Mesothelial cell of epicardium (in vitro differentiated cells): ENCODE measurements around the gene ITGA11. TPM values are rescaled to one million over a fixed set of nuclear protein-coding genes. Genes with fewer than 3 reads are reported as not detected.
A peak's percentile ranks its signal among the peaks of the same experiment; 100 is the strongest.

Experiments used
- DNase-seq, 2 experiments: peaks; one replicate each; pipeline ENCODE4 v3.0.0; 2021; ENCODE audit warnings: low spot score in 2 of 2; ENCODE audit not compliant: unreplicated experiment in 2 of 2
- H3K27ac Mint-ChIP-seq: 2 replicates; pipeline ENCODE4 v1.8.0; 2021; ENCODE audit warnings: mixed read lengths
- H3K27me3 Mint-ChIP-seq: 2 replicates; pipeline ENCODE4 v1.8.0; 2021; ENCODE audit warnings: low read depth, mixed read lengths
- H3K36me3 Mint-ChIP-seq: 2 replicates; pipeline ENCODE4 v1.8.0; 2021; ENCODE audit warnings: mixed read lengths
- H3K4me1 Mint-ChIP-seq: 2 replicates; pipeline ENCODE4 v1.8.0; 2021; ENCODE audit warnings: mixed read lengths
- H3K4me3 Mint-ChIP-seq: 2 replicates; pipeline ENCODE4 v1.8.0; 2021; ENCODE audit warnings: mild to moderate bottlenecking, moderate library complexity, mixed read lengths
- H3K9me3 Mint-ChIP-seq: 2 replicates; pipeline ENCODE4 v1.8.0; 2021; ENCODE audit warnings: mixed read lengths
- CTCF ChIP-seq: fragments of 200-600 bp; sonication (generic); IDR thresholded peaks from one replicate; pipeline ENCODE4 v1.5.0; 2021; ENCODE audit warnings: antibody characterized with exemption; ENCODE audit not compliant: unreplicated experiment
- total RNA-seq: library from RNA; stranded (reverse); gene quantifications from 3 replicates; pipeline ENCODE4 v1.2.1, GENCODE V29; 2021

The ITGA11 gene
- total RNA-seq, 1 donor from 2014 or later: 3.5 TPM

GRCh38 chr15:68385671-68386586 is 46.0 kb downstream of the ITGA11 start:
- peaks cover 17% of the 10 kb centered on the region for H3K4me1 Mint-ChIP-seq
- peaks cover 4% of the 10 kb centered on the region for H3K9me3 Mint-ChIP-seq
- H3K36me3 Mint-ChIP-seq: no peaks in the 10 kb centered on the region
- no peak overlapping the region for H3K27ac Mint-ChIP-seq
- peak in 1 of 2 experiments; percentile 19 for DNase-seq
- peaks cover 4% of the 10 kb centered on the region for H3K27me3 Mint-ChIP-seq
- no peak for TF ChIP-seq CTCF
- no peak overlapping the region for H3K4me3 Mint-ChIP-seq

GRCh38 chr15:68385240-68385561 is 46.8 kb downstream of the ITGA11 start:
- Mint-ChIP-seq H3K4me3 (no peak overlapping the region), H3K4me1 (peaks cover 11% of the 10 kb centered on the region), H3K27me3 (peaks cover 4% of the 10 kb centered on the region)

DNA sequence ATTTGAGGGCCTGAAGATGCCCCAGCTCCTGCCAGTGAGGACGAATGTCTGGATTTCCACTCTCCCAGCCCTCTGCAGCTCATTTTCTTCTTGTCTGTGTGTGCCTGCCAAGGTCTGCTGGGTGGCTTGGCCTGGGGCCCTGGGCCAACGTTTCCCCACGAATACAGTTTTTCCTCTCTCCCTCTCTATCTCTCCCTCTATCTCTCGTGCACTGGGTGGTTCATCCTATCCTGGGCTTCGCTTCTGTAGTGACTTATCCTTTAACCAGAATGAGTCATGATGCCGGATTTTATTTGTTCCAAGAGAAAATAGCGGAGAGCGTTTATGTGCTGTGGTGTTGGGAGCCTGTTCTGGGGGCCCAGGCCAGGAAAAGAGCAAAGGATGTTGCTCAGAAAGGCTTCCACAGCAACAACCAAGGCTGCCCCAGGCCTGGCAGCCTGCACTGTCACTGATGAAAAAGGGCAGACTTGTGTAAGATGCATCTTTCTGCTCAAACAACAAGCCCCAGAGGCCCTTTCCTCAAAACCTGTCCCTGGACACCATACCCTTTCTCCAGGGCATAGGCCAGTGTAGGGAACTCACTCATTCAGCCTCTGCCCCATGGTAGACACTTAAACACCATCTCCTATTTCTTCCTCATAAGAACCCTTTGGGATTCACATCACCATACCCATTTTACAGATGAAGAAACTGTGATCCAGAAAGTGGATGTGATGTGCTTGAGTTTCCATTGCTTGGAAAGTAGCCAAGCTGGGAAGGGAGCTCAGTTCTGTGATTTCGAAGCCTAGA is 47.3 kb downstream of the ITGA11 start:
- Mint-ChIP-seq H3K27ac (no peak overlapping the region), H3K27me3 (peaks cover 4% of the 10 kb centered on the region), H3K36me3 (no peaks in the 10 kb centered on the region), H3K4me3 (no peak overlapping the region), H3K9me3 (peaks cover 4% of the 10 kb centered on the region), H3K4me1 (peaks cover 6% of the 10 kb centered on the region)
- no peak for TF ChIP-seq CTCF
- DNase-seq: peak in 1 of 2 experiments; percentile 29

More at GRCh38 chr15:68385240-68385561, 46.8 kb downstream of the ITGA11 start:
- H3K36me3 Mint-ChIP-seq: no peaks in the 10 kb centered on the region
- DNase-seq: no peak
- no peak for TF ChIP-seq CTCF
- no peak overlapping the region for H3K27ac Mint-ChIP-seq
- H3K9me3 Mint-ChIP-seq: peaks cover 4% of the 10 kb centered on the region

GRCh38 chr15:68383161-68384074 is 48.5 kb downstream of the ITGA11 start:
- peaks cover 4% of the 10 kb centered on the region for H3K27me3 Mint-ChIP-seq
- no peak overlapping the region for H3K27ac Mint-ChIP-seq
- peaks cover 5% of the 10 kb centered on the region for H3K4me1 Mint-ChIP-seq
- TF ChIP-seq CTCF: peak; percentile 54
- H3K9me3 Mint-ChIP-seq: peaks cover 4% of the 10 kb centered on the region
- no peak overlapping the region for H3K4me3 Mint-ChIP-seq
- no peak for DNase-seq
- H3K36me3 Mint-ChIP-seq: no peaks in the 10 kb centered on the region

- TF ChIP-seq CTCF: no peak
- Mint-ChIP-seq H3K4me1 (peaks cover 5% of the 10 kb centered on the region), H3K27me3 (peaks cover 4% of the 10 kb centered on the region), H3K36me3 (no peaks in the 10 kb centered on the region), H3K4me3 (no peak overlapping the region), H3K27ac (no peak overlapping the region), H3K9me3 (peaks cover 4% of the 10 kb centered on the region)
- no peak for DNase-seq
Observed at GRCh38 chr15:68382286-68383007, 49.5 kb downstream of the ITGA11 start.
